Measurements from ENCODE around the gene HIVEP1.

The HIVEP1 gene

DNA sequence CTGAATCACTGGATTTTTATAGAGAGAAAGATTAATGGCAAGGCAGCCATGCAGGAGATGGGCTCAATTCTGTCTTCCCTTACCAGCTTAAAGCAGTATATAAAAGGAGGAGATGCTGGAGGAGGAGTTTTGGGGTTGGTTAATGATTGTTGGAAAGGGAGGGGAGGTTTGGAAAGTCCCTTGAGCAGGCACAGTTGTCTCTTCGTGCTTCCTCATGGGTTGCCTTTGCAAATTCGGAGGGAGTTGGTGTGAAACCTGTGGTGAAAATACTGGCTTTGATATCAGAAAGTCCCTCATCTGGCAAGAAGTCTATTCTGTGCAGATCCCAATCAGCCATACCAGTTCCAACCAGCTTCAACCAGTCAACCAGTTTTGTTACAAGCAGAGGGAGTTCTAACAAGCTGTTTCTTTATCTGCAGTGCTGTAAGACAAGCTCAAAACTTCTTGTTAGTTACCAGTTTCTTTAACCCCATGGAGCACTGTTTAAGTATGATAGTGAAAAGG lies 107.0 kb downstream of the HIVEP1 start:
- Histone ChIP-seq H3K4me1 (ENCODE audit: control insufficient read depth, insufficient read depth, low read length) (no peaks in the 10 kb centered on the region), H3K9me3 (ENCODE audit: control insufficient read depth in 2 of 2, low read length in 2 of 2) (no peaks in the 10 kb centered on the region), H3K27ac (ENCODE audit: low read length) (no peak overlapping the region), H3K36me3 (ENCODE audit: control insufficient read depth in 2 of 2, insufficient read depth in 2 of 2, low read length in 2 of 2) (peaks cover 9 to 16% of the 10 kb centered on the region in 2 donors), H3K4me3 (ENCODE audit: low read length in 2 of 2) (no peak overlapping the region), H3K9ac (ENCODE audit: low read length in 2 of 2) (no peak overlapping the region), H3K27me3 (ENCODE audit: control insufficient read depth in 1 of 2, insufficient read depth in 2 of 2, low read length in 2 of 2) (no peaks in the 10 kb centered on the region)

DNA sequence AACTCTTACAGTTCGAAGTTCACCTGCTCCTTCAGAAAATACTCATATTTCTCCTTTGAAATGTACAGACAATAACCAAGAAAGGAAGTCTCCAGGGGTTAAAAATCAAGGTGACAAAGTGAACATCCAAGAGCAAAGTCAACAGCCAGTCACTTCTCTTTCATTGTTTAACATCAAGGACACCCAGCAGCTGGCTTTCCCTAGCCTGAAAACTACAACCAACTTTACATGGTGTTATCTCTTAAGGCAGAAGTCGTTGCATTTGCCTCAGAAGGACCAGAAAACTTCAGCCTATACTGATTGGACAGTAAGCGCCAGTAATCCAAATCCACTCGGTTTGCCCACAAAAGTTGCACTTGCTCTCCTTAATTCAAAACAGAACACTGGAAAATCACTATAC lies 113.3 kb downstream of the HIVEP1 start:
- no peak overlapping the region for H3K4me3 ChIP-seq (ENCODE audit: low read length in 2 of 2)
- no peaks in the 10 kb centered on the region for H3K27me3 ChIP-seq (ENCODE audit: control insufficient read depth in 1 of 2, insufficient read depth in 2 of 2, low read length in 2 of 2)
- H3K4me1 ChIP-seq (ENCODE audit: control insufficient read depth, insufficient read depth, low read length): no peaks in the 10 kb centered on the region
- no peaks in the 10 kb centered on the region for H3K9me3 ChIP-seq (ENCODE audit: control insufficient read depth in 2 of 2, low read length in 2 of 2)
- H3K9ac ChIP-seq (ENCODE audit: low read length in 2 of 2): no peak overlapping the region
- no peak overlapping the region for H3K27ac ChIP-seq (ENCODE audit: low read length)
- H3K36me3 ChIP-seq (ENCODE audit: control insufficient read depth in 2 of 2, insufficient read depth in 2 of 2, low read length in 2 of 2): peaks cover 3 to 11% of the 10 kb centered on the region in 2 donors

DNA sequence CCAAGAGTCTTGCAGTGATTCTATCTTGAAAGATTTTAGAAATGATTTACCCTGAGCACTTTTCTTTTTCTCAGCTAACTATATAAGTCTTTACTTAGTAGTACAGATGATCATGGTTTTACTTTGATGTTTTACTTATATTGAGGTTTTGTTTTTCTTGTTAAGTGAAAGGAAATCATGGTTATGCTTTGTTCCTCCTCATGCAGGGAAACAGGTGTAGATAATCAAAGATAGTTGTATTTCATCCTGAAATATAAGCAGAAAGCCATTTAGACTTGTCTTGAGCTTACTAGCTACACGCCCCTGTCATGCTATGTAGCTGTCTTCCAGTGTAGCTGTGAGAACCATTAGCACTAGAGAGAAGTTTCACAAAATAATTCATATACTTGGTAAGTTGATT lies 113.9 kb downstream of the HIVEP1 start:
- Histone ChIP-seq H3K4me1 (ENCODE audit: control insufficient read depth, insufficient read depth, low read length) (no peaks in the 10 kb centered on the region), H3K9me3 (ENCODE audit: control insufficient read depth in 2 of 2, low read length in 2 of 2) (no peaks in the 10 kb centered on the region), H3K27me3 (ENCODE audit: control insufficient read depth in 1 of 2, insufficient read depth in 2 of 2, low read length in 2 of 2) (no peaks in the 10 kb centered on the region), H3K27ac (ENCODE audit: low read length) (no peak overlapping the region), H3K36me3 (ENCODE audit: control insufficient read depth in 2 of 2, insufficient read depth in 2 of 2, low read length in 2 of 2) (peaks cover 0 to 7% of the 10 kb centered on the region in 2 donors), H3K4me3 (ENCODE audit: low read length in 2 of 2) (no peak overlapping the region), H3K9ac (ENCODE audit: low read length in 2 of 2) (no peak overlapping the region)

DNA sequence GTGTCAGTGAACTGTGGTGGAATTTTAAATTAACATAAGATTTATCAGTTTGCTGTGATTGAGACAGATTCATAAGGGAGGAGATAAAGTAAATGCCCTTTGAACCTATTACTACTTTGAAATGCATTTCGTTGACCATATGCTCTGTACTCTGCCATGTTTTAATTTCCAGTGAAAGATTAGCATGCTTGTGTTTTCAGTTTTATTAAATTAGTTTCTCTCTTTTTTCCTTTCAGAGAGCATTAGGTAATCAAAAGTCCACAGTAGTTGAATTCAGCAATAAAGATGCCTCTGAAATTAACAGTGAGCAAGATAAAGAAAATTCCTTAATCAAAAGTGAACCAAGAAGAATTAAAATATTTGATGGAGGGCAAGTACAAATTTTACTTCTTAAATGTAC lies 117.4 kb downstream of the HIVEP1 start:
- Histone ChIP-seq H3K36me3 (ENCODE audit: control insufficient read depth in 2 of 2, insufficient read depth in 2 of 2, low read length in 2 of 2) (no peaks in the 10 kb centered on the region), H3K9me3 (ENCODE audit: control insufficient read depth in 2 of 2, low read length in 2 of 2) (no peaks in the 10 kb centered on the region), H3K9ac (ENCODE audit: low read length in 2 of 2) (no peak overlapping the region), H3K27ac (ENCODE audit: low read length) (no peak overlapping the region), H3K27me3 (ENCODE audit: control insufficient read depth in 1 of 2, insufficient read depth in 2 of 2, low read length in 2 of 2) (no peaks in the 10 kb centered on the region), H3K4me3 (ENCODE audit: low read length in 2 of 2) (no peak overlapping the region), H3K4me1 (ENCODE audit: control insufficient read depth, insufficient read depth, low read length) (no peaks in the 10 kb centered on the region)

DNA sequence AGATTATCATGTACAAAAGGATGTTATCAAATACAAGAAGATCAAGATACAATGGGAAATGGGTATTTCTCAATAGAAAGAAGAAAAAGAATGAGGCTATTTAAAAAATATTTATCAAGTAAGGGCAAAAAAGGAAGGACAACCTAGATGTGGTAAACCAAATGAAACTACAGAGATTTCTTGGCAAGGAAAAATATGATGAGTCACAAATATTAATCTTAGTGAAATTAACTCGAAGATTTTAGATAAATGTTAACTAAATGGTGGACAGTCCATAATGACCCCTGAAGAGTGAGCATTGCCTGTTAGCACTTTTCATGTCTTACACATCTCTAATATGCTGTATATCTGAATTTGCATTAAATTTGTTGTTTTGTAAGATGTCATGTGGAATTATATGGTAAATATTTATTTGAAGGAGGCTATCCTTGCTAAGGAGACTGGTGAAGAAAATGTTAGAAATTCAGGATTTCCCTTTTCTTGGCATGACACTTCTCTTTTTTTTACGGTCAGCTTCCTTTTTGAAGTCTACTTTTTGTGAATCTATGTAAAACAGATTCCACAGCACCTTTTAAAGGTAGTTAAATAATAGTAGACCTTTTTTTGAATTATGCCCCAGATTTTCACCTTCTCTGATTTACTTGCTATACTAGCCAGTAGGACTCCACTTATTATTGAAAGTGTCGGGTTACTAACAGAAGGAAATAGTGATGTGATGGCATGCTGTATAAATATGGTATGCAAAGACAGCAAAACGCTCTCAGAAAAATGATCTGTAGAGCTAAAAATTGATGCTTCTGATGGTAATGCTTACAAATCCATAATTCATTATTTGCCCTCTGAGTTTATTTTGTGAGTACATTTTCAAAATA lies 120.5 kb downstream of the HIVEP1 start:
- Histone ChIP-seq H3K36me3 (ENCODE audit: control insufficient read depth in 2 of 2, insufficient read depth in 2 of 2, low read length in 2 of 2) (peaks cover 0 to 4% of the 10 kb centered on the region in 2 donors), H3K27ac (ENCODE audit: low read length) (no peak overlapping the region), H3K9ac (ENCODE audit: low read length in 2 of 2) (no peak overlapping the region), H3K4me3 (ENCODE audit: low read length in 2 of 2) (no peak overlapping the region), H3K27me3 (ENCODE audit: control insufficient read depth in 1 of 2, insufficient read depth in 2 of 2, low read length in 2 of 2) (no peaks in the 10 kb centered on the region), H3K4me1 (ENCODE audit: control insufficient read depth, insufficient read depth, low read length) (no peaks in the 10 kb centered on the region), H3K9me3 (ENCODE audit: control insufficient read depth in 2 of 2, low read length in 2 of 2) (no peaks in the 10 kb centered on the region)

DNA sequence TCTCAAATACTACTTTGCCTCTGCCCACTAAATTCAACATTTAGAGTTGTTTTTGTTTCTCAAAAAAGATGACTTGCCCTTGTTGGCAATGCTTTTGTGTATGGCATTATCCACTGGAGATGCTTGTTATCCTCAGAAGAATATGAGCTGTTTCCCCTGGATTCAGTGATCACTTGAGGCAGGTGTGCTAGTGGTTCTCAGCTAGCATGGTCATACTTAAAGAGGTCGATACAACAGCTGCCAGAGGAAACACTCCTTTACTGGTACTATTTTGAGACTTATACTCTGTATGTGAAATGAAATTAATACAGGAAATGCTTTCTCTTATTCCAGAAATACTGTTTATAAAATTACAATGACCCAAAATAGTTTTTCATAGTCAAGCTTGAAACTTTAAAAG lies 122.5 kb downstream of the HIVEP1 start:
- Histone ChIP-seq H3K27ac (ENCODE audit: low read length) (no peak overlapping the region), H3K9me3 (ENCODE audit: control insufficient read depth in 2 of 2, low read length in 2 of 2) (no peaks in the 10 kb centered on the region), H3K9ac (ENCODE audit: low read length in 2 of 2) (no peak overlapping the region), H3K36me3 (ENCODE audit: control insufficient read depth in 2 of 2, insufficient read depth in 2 of 2, low read length in 2 of 2) (peaks cover 0 to 9% of the 10 kb centered on the region in 2 donors), H3K4me3 (ENCODE audit: low read length in 2 of 2) (no peak overlapping the region), H3K27me3 (ENCODE audit: control insufficient read depth in 1 of 2, insufficient read depth in 2 of 2, low read length in 2 of 2) (no peaks in the 10 kb centered on the region), H3K4me1 (ENCODE audit: control insufficient read depth, insufficient read depth, low read length) (no peaks in the 10 kb centered on the region)

DNA sequence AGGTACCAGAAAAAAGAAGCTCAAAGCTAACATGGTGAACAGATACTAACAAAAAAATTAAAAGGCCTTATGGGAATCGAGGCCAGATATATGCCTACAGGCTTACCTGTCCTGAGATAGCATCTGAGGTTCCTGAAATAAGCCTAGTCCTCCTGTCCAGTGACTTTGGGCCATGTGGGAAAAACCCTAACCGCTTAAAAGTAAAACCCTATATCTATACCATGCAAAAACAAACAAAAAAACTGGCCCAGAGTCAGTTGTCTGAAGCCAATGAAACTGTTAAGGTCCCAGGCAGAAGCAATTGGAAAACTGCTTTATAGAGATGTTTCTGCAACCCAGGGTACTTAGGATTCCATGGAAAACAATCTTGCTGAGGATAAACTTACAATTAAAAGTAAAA lies 122.9 kb downstream of the HIVEP1 start:
- Histone ChIP-seq H3K4me3 (ENCODE audit: low read length in 2 of 2) (no peak overlapping the region), H3K9ac (ENCODE audit: low read length in 2 of 2) (no peak overlapping the region), H3K27ac (ENCODE audit: low read length) (no peak overlapping the region), H3K36me3 (ENCODE audit: control insufficient read depth in 2 of 2, insufficient read depth in 2 of 2, low read length in 2 of 2) (peaks cover 4 to 11% of the 10 kb centered on the region in 2 donors), H3K27me3 (ENCODE audit: control insufficient read depth in 1 of 2, insufficient read depth in 2 of 2, low read length in 2 of 2) (no peaks in the 10 kb centered on the region), H3K9me3 (ENCODE audit: control insufficient read depth in 2 of 2, low read length in 2 of 2) (no peaks in the 10 kb centered on the region), H3K4me1 (ENCODE audit: control insufficient read depth, insufficient read depth, low read length) (no peaks in the 10 kb centered on the region)

DNA sequence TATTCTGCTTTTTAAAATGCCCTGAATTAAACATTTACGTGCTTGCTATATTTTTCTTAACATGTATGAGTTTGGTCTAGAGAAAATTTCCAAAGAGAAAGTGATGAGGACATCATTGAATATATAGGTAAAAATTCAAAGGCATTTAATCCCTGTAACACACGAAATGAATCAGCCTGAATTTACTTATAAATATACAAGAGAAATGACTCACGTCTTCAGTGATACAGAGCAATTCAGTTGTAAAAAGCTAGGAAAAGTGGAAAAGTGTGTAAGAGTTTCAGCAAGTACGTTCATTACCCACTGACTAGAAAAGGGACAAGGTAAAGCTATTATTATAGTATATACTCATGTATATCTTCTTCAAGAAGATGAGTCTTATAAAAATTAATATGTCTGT lies 124.8 kb downstream of the HIVEP1 start:
- Histone ChIP-seq H3K9ac (ENCODE audit: low read length in 2 of 2) (no peak overlapping the region), H3K27ac (ENCODE audit: low read length) (no peak overlapping the region), H3K4me3 (ENCODE audit: low read length in 2 of 2) (no peak overlapping the region), H3K27me3 (ENCODE audit: control insufficient read depth in 1 of 2, insufficient read depth in 2 of 2, low read length in 2 of 2) (no peaks in the 10 kb centered on the region), H3K4me1 (ENCODE audit: control insufficient read depth, insufficient read depth, low read length) (no peaks in the 10 kb centered on the region), H3K36me3 (ENCODE audit: control insufficient read depth in 2 of 2, insufficient read depth in 2 of 2, low read length in 2 of 2) (peaks cover 6 to 11% of the 10 kb centered on the region in 2 donors), H3K9me3 (ENCODE audit: control insufficient read depth in 2 of 2, low read length in 2 of 2) (no peaks in the 10 kb centered on the region)

DNA sequence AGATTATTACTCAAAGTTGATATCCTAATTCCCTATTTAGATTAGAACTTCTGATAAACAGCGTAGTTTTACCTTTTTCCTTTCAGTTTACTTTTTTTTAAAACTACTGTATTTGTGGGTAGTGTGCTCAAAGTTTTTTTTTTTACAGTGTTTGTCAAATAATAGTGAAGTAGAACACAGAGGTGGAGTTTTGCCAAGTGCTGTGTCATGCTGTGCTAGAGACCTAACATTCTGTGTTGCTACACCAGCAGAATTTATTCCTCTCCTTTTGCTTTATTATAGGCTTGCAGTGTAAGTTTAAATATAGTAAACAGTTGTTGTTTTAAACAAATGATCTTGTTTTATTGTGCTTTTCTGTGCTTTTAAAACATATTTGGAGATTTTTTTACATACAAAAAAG lies 125.4 kb downstream of the HIVEP1 start:
- H3K27me3 ChIP-seq (ENCODE audit: control insufficient read depth in 1 of 2, insufficient read depth in 2 of 2, low read length in 2 of 2): no peaks in the 10 kb centered on the region
- no peak overlapping the region for H3K4me3 ChIP-seq (ENCODE audit: low read length in 2 of 2)
- H3K36me3 ChIP-seq (ENCODE audit: control insufficient read depth in 2 of 2, insufficient read depth in 2 of 2, low read length in 2 of 2): peaks cover 6 to 11% of the 10 kb centered on the region in 2 donors
- H3K4me1 ChIP-seq (ENCODE audit: control insufficient read depth, insufficient read depth, low read length): no peaks in the 10 kb centered on the region
- H3K9me3 ChIP-seq (ENCODE audit: control insufficient read depth in 2 of 2, low read length in 2 of 2): no peaks in the 10 kb centered on the region
- no peak overlapping the region for H3K9ac ChIP-seq (ENCODE audit: low read length in 2 of 2)
- no peak overlapping the region for H3K27ac ChIP-seq (ENCODE audit: low read length)

DNA sequence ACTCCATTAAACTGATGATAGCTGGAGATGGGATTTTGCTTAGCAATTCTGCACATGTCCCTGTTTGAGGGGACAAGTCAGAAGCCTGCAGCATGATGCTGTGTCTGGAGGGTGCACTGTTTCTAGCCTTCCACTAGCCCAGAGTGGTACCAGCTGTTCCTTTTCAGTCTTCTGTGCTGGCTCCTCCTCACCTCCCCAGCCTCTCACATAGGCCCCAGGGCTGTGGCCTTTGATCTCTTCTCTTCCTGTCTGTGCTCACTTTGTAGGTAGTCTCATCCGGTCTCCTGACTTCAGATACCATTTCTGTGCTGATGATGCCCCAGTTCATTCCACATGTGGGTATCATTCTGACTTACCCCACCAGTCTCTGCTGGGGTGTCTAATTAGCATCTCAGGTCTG lies 126.3 kb downstream of the HIVEP1 start:
- Histone ChIP-seq H3K9ac (ENCODE audit: low read length in 2 of 2) (no peak overlapping the region), H3K4me1 (ENCODE audit: control insufficient read depth, insufficient read depth, low read length) (no peaks in the 10 kb centered on the region), H3K9me3 (ENCODE audit: control insufficient read depth in 2 of 2, low read length in 2 of 2) (no peaks in the 10 kb centered on the region), H3K27ac (ENCODE audit: low read length) (no peak overlapping the region), H3K27me3 (ENCODE audit: control insufficient read depth in 1 of 2, insufficient read depth in 2 of 2, low read length in 2 of 2) (no peaks in the 10 kb centered on the region), H3K4me3 (ENCODE audit: low read length in 2 of 2) (no peak overlapping the region), H3K36me3 (ENCODE audit: control insufficient read depth in 2 of 2, insufficient read depth in 2 of 2, low read length in 2 of 2) (peaks cover 6 to 11% of the 10 kb centered on the region in 2 donors)

DNA sequence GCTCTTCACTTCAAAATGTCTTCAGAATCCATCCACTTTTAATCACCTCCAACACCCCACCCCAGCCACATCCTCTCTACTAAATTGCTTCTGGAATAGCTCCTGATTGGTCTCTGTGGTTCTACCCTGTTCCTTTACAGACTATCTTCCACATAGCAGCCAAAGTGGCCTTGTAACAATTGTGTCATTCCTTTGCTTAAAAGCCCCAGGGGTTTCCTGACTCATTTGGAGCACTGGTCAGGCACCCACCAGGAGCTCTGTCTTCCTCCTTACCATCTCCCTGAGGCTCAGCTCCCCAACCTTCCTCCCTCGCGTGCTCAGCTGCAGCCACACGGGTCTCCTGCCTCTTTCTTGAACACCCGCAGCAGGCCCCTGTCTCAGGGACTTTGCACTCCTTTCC lies 126.8 kb downstream of the HIVEP1 start:
- H3K27me3 ChIP-seq (ENCODE audit: control insufficient read depth in 1 of 2, insufficient read depth in 2 of 2, low read length in 2 of 2): no peaks in the 10 kb centered on the region
- H3K4me3 ChIP-seq (ENCODE audit: low read length in 2 of 2): no peak overlapping the region
- H3K9ac ChIP-seq (ENCODE audit: low read length in 2 of 2): no peak overlapping the region
- no peaks in the 10 kb centered on the region for H3K9me3 ChIP-seq (ENCODE audit: control insufficient read depth in 2 of 2, low read length in 2 of 2)
- H3K27ac ChIP-seq (ENCODE audit: low read length): no peak overlapping the region
- peaks cover 6 to 11% of the 10 kb centered on the region in 2 donors for H3K36me3 ChIP-seq (ENCODE audit: control insufficient read depth in 2 of 2, insufficient read depth in 2 of 2, low read length in 2 of 2)
- H3K4me1 ChIP-seq (ENCODE audit: control insufficient read depth, insufficient read depth, low read length): no peaks in the 10 kb centered on the region

All from stomach smooth muscle (tissue), 2 donors.